ENCODE data around the gene LMAN2.

The LMAN2 gene

DNA sequence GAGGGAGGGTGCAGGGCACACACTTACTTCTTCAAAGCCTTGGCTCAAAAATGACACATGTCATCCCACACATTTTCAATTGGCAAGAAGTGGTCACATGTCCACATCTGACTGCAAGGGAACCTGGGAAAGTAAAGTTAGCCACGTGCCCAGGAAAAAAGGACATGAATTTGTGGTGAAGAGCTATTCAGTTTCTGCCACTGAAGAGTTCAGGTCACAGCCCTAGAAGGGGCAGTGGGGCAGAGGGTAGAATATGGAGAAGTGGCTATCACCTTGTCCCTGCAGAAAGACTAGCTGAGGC, 4.3 kb upstream of the LMAN2 start:
- peaks cover 28% of the 10 kb centered on the region for H3K79me2 ChIP-seq (ENCODE audit: insufficient read depth, low read length)
- no peak overlapping the region for H3K4me3 ChIP-seq (ENCODE audit: low read length, poor library complexity, severe bottlenecking)
- no peak overlapping the region for H3K4me2 ChIP-seq (ENCODE audit: low read depth, low read length, poor library complexity, severe bottlenecking)
- no peaks in the 10 kb centered on the region for H3K27me3 ChIP-seq (ENCODE audit: insufficient read depth, low read length, poor library complexity, severe bottlenecking)
- no peak for TF ChIP-seq EZH2phosphoT487 (IDR thresholded peaks at IDR 0.05; ENCODE audit: borderline replicate concordance)
- TF ChIP-seq CTCF (conservative IDR thresholded peaks at IDR 0.05; ENCODE audit: low read length) = no peak
- H3K9me2 ChIP-seq (replicated peaks; ENCODE audit: low read depth, low read length) = no peaks in the 10 kb centered on the region
- H3K9ac ChIP-seq (ENCODE audit: low read depth, low read length, poor library complexity, severe bottlenecking) = no peak overlapping the region
- H2AFZ ChIP-seq (ENCODE audit: low read length) = peak overlapping the region; percentile 1; the same call in 1 of the 2 replicates
- H3K9me3 ChIP-seq (ENCODE audit: insufficient read depth, low read depth, low read length) = no peaks in the 10 kb centered on the region
- peaks cover 34% of the 10 kb centered on the region for H3K4me1 ChIP-seq (ENCODE audit: insufficient read depth, low read length, poor library complexity, severe bottlenecking)
- H3K36me3 ChIP-seq (ENCODE audit: insufficient read depth, low read length) = no peaks in the 10 kb centered on the region
- H3F3A ChIP-seq (ENCODE audit: low read depth) = no peaks in the 10 kb centered on the region
- H4K20me1 ChIP-seq (ENCODE audit: insufficient read depth, low read length, poor library complexity, severe bottlenecking) = no peaks in the 10 kb centered on the region

GRCh38 chr5:177355162-177355867, 3.8 kb upstream of the LMAN2 start:
- H3K4me1 ChIP-seq (ENCODE audit: insufficient read depth, low read length, poor library complexity, severe bottlenecking) = peaks cover 38% of the 10 kb centered on the region
- H3K9ac ChIP-seq (ENCODE audit: low read depth, low read length, poor library complexity, severe bottlenecking) = no peak overlapping the region
- peaks cover 33% of the 10 kb centered on the region for H3K79me2 ChIP-seq (ENCODE audit: insufficient read depth, low read length)
- no peaks in the 10 kb centered on the region for H3K9me2 ChIP-seq (replicated peaks; ENCODE audit: low read depth, low read length)
- no peaks in the 10 kb centered on the region for H3K27me3 ChIP-seq (ENCODE audit: insufficient read depth, low read length, poor library complexity, severe bottlenecking)
- TF ChIP-seq EZH2phosphoT487 (IDR thresholded peaks at IDR 0.05; ENCODE audit: borderline replicate concordance) (no peak), CTCF (conservative IDR thresholded peaks at IDR 0.05; ENCODE audit: low read length) (no peak)
- H3K4me2 ChIP-seq (ENCODE audit: low read depth, low read length, poor library complexity, severe bottlenecking) = no peak overlapping the region
- no peaks in the 10 kb centered on the region for H4K20me1 ChIP-seq (ENCODE audit: insufficient read depth, low read length, poor library complexity, severe bottlenecking)
- no peak overlapping the region for H3K4me3 ChIP-seq (ENCODE audit: low read length, poor library complexity, severe bottlenecking)
- H3F3A ChIP-seq (ENCODE audit: low read depth) = no peaks in the 10 kb centered on the region
- no peaks in the 10 kb centered on the region for H3K9me3 ChIP-seq (ENCODE audit: insufficient read depth, low read depth, low read length)
- H3K36me3 ChIP-seq (ENCODE audit: insufficient read depth, low read length) = no peaks in the 10 kb centered on the region
- 0 out of 2 replicates have a peak overlapping the region, but pooled peaks have one; percentile 1 for H2AFZ ChIP-seq (ENCODE audit: low read length)

DNA sequence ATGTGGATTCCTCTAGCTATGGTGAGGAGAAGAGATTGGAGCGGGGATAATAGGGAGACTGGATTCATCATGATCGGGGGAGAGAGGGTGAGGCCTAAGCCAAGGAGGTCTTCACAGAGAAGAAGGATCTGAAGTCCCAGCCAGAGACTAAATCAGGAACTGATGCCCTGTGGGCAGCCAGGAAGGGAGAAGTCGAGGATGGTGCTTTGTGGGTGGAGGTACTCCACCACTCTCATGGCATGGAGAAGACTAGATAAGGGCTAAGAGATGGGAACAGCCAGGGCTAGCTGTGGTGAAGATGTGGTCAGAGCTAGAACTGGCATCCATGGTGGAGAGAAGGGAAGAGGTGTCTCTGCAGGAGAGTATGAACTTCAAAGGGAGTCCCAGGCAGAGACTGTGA, 3.2 kb upstream of the LMAN2 start:
- Histone ChIP-seq H3K4me1 (ENCODE audit: insufficient read depth, low read length, poor library complexity, severe bottlenecking) (peaks cover 43% of the 10 kb centered on the region), H3K9me2 (replicated peaks; ENCODE audit: low read depth, low read length) (no peaks in the 10 kb centered on the region), H3F3A (ENCODE audit: low read depth) (no peaks in the 10 kb centered on the region), H3K9ac (ENCODE audit: low read depth, low read length, poor library complexity, severe bottlenecking) (no peak overlapping the region), H3K4me2 (ENCODE audit: low read depth, low read length, poor library complexity, severe bottlenecking) (no peak overlapping the region), H3K4me3 (ENCODE audit: low read length, poor library complexity, severe bottlenecking) (no peak overlapping the region), H4K20me1 (ENCODE audit: insufficient read depth, low read length, poor library complexity, severe bottlenecking) (peaks cover 4% of the 10 kb centered on the region), H3K36me3 (ENCODE audit: insufficient read depth, low read length) (no peaks in the 10 kb centered on the region), H3K79me2 (ENCODE audit: insufficient read depth, low read length) (peaks cover 33% of the 10 kb centered on the region), H3K27me3 (ENCODE audit: insufficient read depth, low read length, poor library complexity, severe bottlenecking) (no peaks in the 10 kb centered on the region), H3K9me3 (ENCODE audit: insufficient read depth, low read depth, low read length) (no peaks in the 10 kb centered on the region), H2AFZ (ENCODE audit: low read length) (no peak overlapping the region)
- TF ChIP-seq EZH2phosphoT487 (IDR thresholded peaks at IDR 0.05; ENCODE audit: borderline replicate concordance) (no peak), CTCF (conservative IDR thresholded peaks at IDR 0.05; ENCODE audit: low read length) (no peak)
